Transverse colon (tissue), 4 donors: ENCODE data around the gene PLCL1. TPM values are rescaled to one million over a fixed set of nuclear protein-coding genes. Genes with fewer than 3 reads are reported as not detected.

ENCODE experiments used
- DNase-seq: peaks from one replicate; pipeline ENCODE4 v3.0.0-alpha.2; 2019
- H3K27ac ChIP-seq, 4 donors: fragments of 200-600 bp; sonication (generic); 2 replicates each; pipeline ENCODE4 v1.5.1; 2016 to 2018; ENCODE audit warnings: inconsistent platforms in 4 of 4
- H3K27me3 ChIP-seq: fragments of 200-600 bp; sonication (generic); 2 replicates; pipeline ENCODE4 v1.5.1; 2017; ENCODE audit warnings: inconsistent platforms
- H3K36me3 ChIP-seq, 4 donors: fragments of 200-600 bp; sonication (generic); 2 replicates each; pipeline ENCODE4 v1.5.1; 2017 to 2019; ENCODE audit warnings: inconsistent platforms in 4 of 4
- H3K4me1 ChIP-seq, 4 donors: fragments of 200-600 bp; sonication (generic); 2 replicates each; pipeline ENCODE4 v1.5.1; 2017 to 2020; ENCODE audit warnings: inconsistent platforms in 4 of 4
- H3K4me3 ChIP-seq, 4 donors: fragments of 200-600 bp; sonication (generic); 1 replicate in 1 of 4; 2 replicates in 3 of 4; pipeline versions ENCODE4 v1.5.1 to v1.6.1; 2017 to 2019; ENCODE audit warnings: inconsistent platforms in 4 of 4
- H3K9me3 ChIP-seq, 2 donors: fragments of 200-600 bp; sonication (generic); 2 replicates each; pipeline ENCODE4 v1.5.1; 2017 to 2019; ENCODE audit warnings: inconsistent platforms in 2 of 2
- CTCF ChIP-seq, 5 experiments: fragments of 200-600 bp in 3 of 5; fragments of 450-650 bp in 2 of 5; sonication (generic) in 3 of 5; IDR thresholded peaks; 1 replicate in 2 of 5; 2 replicates in 3 of 5; pipeline ENCODE4 v1.5.1; 2016 to 2017; ENCODE audit warnings: antibody characterized with exemption in 5 of 5, inconsistent platforms in 3 of 5, mild to moderate bottlenecking in 2 of 5, moderate library complexity in 1 of 5
- EP300 ChIP-seq: sonication (generic); formaldehyde crosslinking; IDR thresholded peaks from one replicate; pipeline ENCODE4 v1.6.1; 2017; ENCODE audit warnings: antibody characterized with exemption, low read depth
- POLR2A ChIP-seq: fragments of 450-650 bp; IDR thresholded peaks from one replicate; pipeline ENCODE4 v1.6.1; 2016; ENCODE audit warnings: antibody characterized with exemption, mild to moderate bottlenecking, moderate library complexity
- POLR2AphosphoS5 ChIP-seq, 3 donors: sonication (generic); formaldehyde crosslinking; IDR thresholded peaks; one replicate each; pipeline ENCODE4 v1.6.1; 2016; ENCODE audit warnings: antibody characterized with exemption in 3 of 3
- WGBS, 2 donors: methylation state at CpG; one replicate each; pipeline ENCODE4 v1.1.5; 2018; ENCODE audit warnings: low coverage in 1 of 2; 5-methylcytosine and 5-hydroxymethylcytosine counted together
- in situ Hi-C, 4 donors: fragments of 200-750 bp; cut with MboI; loops; one replicate each; pipeline versions ENCODE4 v1.15.0 to v1.15.1; 2017; ENCODE audit warnings: low sequenced_read_pairs in 3 of 4, low pct_ligation_motif_present in 1 of 4, low pct_unique_long_range_greater_than_20kb in 1 of 4
- intact Hi-C: fragments of 100-400 bp; cut with DNase I; formaldehyde crosslinking; loops from one replicate; pipeline ENCODE4 v1.15.1; 2023; ENCODE audit warnings: low total_unique reads
- total RNA-seq, 4 donors: library from RNA; depleted of rRNA; stranded (reverse); fragments of >200 nt; gene quantifications; one replicate each; pipeline ENCODE4 v1.1.0, GENCODE V29; 2016

The PLCL1 gene
- total RNA-seq, 4 donors from 2014 or later, result 0.20 to 7.1 (median 5.3) TPM

DNA sequence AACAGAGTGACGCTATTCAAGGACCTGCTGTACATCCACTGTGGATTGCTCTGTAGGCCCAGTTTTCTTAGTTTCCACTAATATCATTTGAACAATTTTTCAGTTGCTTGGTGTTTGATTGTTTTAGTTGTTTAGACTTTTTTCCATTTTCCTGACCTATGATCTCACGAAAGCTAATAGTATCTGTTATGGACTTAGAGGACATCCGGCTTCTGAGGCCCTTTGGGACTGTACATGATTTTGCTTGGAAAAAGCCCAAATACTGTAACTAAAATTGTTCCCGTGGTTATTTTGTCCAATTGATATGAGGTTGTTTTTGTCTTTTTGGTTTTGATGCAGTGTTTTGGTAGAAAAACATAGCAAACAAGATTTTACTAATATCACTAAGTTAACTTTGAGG is 174.6 kb downstream of the PLCL1 start:
- Histone ChIP-seq H3K4me3 (no peak overlapping the region), H3K27me3 (no peaks in the 10 kb centered on the region), H3K4me1 (no peaks in the 10 kb centered on the region), H3K9me3 (no peaks in the 10 kb centered on the region), H3K36me3 (no peaks in the 10 kb centered on the region), H3K27ac (no peak overlapping the region)
- TF ChIP-seq EP300 (no peak), CTCF (IDR thresholded peaks at IDR 0.05) (no peak), POLR2AphosphoS5 (IDR thresholded peaks at IDR 0.05) (no peak), POLR2A (no peak)
- DNase-seq, result no peak
- in situ Hi-C loops (no loop called here), intact Hi-C loops (no loop called here)
- WGBS, 2 donors, result 79 to 86% methylated on average over 2 to 4 of the region's 4 CpGs

DNA sequence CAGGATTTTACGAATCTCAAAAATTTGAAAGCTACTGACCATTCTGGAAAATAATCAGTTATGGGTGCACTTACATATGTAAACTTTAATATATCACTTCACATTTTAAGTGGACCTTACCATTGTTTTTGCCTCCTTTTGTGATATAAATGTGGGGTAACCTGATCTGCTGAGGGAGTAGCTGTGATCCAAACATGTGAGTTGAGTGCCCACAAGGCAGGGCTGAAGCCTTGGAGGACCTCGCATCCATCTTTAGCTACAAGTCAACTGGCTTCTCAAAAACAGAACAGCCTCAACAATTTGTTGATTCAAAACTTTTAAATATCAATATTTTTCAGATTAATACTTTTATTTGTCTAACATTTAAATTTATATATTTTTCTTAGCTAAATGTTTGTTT is 178.2 kb downstream of the PLCL1 start:
- Histone ChIP-seq H3K27ac (no peak overlapping the region), H3K9me3 (no peaks in the 10 kb centered on the region), H3K4me3 (no peak overlapping the region), H3K36me3 (no peaks in the 10 kb centered on the region), H3K27me3 (no peaks in the 10 kb centered on the region), H3K4me1 (peaks cover 0 to 8% (median 0%) of the 10 kb centered on the region in 4 donors)
- WGBS, 2 donors, result 93 to 96% methylated on average over 2 of the region's 2 CpGs
- DNase-seq, result no peak
- no peak for TF ChIP-seq POLR2AphosphoS5 (IDR thresholded peaks at IDR 0.05)
- TF ChIP-seq POLR2A, result no peak
- no peak for TF ChIP-seq EP300
- no peak for TF ChIP-seq CTCF (IDR thresholded peaks at IDR 0.05)
- intact Hi-C loops (no loop called here), in situ Hi-C loops (no loop called here)

DNA sequence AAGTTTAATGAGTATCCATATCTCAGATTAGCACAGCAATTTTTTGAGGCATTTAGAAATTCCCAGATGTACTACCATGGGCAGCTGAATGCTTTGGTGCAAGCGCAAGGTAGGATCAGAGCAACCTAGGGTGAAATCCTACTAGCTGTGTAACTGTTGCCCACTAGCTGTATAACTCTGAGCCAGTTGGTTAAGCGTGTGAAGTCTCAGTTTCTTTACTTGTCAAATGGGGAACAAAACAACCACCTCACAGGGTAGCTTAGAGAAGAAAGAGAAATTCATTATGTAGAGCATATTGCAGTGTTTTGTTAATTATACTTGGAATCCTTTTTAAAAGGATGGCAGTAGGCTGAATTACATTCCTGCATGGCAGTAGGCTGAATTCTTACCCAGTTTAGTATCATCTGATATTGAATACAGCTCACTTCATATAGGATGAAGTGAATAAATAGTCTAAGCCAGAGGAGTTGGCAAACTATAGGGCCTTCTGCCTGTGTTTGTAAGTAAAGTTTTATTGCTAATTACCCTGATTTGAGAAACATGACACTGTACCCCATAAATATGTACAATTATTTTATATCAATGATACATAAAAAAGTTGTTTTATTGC is 180.7 kb downstream of the PLCL1 start:
- Histone ChIP-seq H3K36me3 (no peaks in the 10 kb centered on the region), H3K4me1 (peaks cover 0 to 8% (median 0%) of the 10 kb centered on the region in 4 donors), H3K9me3 (no peaks in the 10 kb centered on the region), H3K4me3 (no peak overlapping the region), H3K27ac (no peak overlapping the region), H3K27me3 (no peaks in the 10 kb centered on the region)
- TF ChIP-seq POLR2A, result no peak
- in situ Hi-C loops (no loop called here), intact Hi-C loops (no loop called here)
- no peak for DNase-seq
- WGBS, 2 donors, result 94 to 100% methylated on average over 1 to 2 of the region's 2 CpGs

GRCh38 chr2:197986977-197987376 is 182.6 kb downstream of the PLCL1 start:
- TF ChIP-seq CTCF (IDR thresholded peaks at IDR 0.05) (no peak), POLR2AphosphoS5 (IDR thresholded peaks at IDR 0.05) (no peak), EP300 (no peak), POLR2A (no peak)
- in situ Hi-C loops, result no loop called here
- 93 to 100% methylated on average over 3 of the region's 3 CpGs for WGBS, 2 donors

DNA sequence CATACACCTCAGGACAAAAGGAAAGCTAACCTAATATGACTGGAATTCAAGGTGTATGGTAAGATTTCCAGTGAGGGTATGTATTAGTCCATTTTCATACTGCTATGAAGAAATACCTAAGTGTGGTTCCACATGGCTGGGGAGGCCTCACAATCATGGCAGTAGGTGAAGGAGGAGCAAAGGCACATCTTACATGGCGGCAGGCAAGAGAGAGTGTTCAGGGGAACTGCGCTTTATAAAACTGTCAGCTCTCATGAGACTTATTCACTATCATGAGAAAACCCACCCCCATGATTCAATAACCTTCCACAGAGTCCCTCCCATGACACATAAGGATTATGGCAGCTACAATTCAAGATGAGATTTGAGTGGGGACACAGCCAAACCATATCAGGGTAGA is 186.0 kb downstream of the PLCL1 start:
- intact Hi-C loops, result no loop called here
- TF ChIP-seq POLR2A (no peak), CTCF (IDR thresholded peaks at IDR 0.05) (no peak), POLR2AphosphoS5 (IDR thresholded peaks at IDR 0.05) (no peak), EP300 (no peak)
- 95% methylated on average over 2 of the region's 2 CpGs; no CpG with 5 or more reads in 1 of the 2 donors for WGBS, 2 donors
- H3K27me3 ChIP-seq, result no peaks in the 10 kb centered on the region
- H3K4me1 ChIP-seq, result no peaks in the 10 kb centered on the region
- H3K36me3 ChIP-seq, result no peaks in the 10 kb centered on the region
- H3K4me3 ChIP-seq, result no peak overlapping the region
- no peaks in the 10 kb centered on the region for H3K9me3 ChIP-seq
- in situ Hi-C loops, result no loop called here
- H3K27ac ChIP-seq, result no peak overlapping the region
- DNase-seq, result no peak

More at GRCh38 chr2:197986977-197987376, 182.6 kb downstream of the PLCL1 start:
- H3K27me3 ChIP-seq, result no peaks in the 10 kb centered on the region
- no peak overlapping the region for H3K4me3 ChIP-seq
- H3K4me1 ChIP-seq, result peaks cover 0 to 8% (median 0%) of the 10 kb centered on the region in 4 donors
- no peak overlapping the region for H3K27ac ChIP-seq
- H3K36me3 ChIP-seq, result no peaks in the 10 kb centered on the region
- DNase-seq, result no peak
- no peaks in the 10 kb centered on the region for H3K9me3 ChIP-seq
- intact Hi-C loops, result no loop called here
